HG03280 (cell line): ENCODE results near the gene MPRIP.

Experiments used
- ATAC-seq: cut with Tn5 transposase; IDR thresholded peaks from one replicate; pipeline ENCODE4 v1.9.1; 2021; ENCODE audit warnings: mild to moderate bottlenecking, moderate library complexity; ENCODE audit not compliant: unreplicated experiment

Gene MPRIP

DNA sequence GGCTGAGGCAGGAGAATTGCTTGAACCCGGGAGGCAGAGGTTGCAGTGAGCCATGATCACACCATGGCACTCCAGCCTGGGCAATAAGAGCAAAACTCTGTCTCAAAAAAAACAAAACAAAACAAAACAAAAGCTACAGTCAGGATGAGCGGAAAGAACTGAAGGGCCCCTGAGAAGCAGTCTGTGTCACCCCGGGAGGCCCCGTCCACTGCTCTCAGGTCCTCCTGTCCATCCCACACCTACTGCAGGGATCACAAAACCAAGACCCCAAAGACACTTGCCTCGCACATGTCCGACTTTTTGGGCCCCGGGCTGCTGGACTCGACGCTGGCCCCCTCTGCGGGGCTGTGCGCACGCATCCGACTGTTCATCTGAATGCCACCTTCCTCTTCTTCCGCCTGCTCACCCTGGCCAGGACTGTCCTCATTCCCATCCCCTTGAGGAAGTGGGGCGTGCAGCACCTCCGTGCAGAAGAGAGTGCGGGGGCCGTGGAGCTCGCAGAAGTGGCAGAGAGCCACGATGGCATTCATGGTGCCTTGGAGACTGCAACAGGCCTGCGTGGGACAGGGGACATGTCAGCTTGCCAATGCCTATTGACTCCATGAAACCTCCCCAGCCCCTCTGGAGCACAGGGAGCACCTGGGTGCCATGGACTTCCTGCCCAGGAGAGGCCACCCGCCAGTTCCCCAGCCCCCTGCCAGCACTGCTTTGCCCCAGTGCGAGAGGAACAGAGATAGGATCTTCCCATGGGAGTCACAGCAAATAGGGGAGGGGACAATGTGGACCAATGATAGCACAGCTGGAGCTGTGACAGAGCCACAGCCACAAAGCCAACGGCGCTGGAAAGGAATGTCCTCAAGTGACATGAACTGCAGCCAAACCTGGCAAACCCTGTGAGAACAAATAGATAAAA lies 185.6 kb downstream of the MPRIP start:
- ATAC-seq, result no peak

GRCh38 chr17:17228521-17229279 lies 186.4 kb downstream of the MPRIP start:
- no peak for ATAC-seq

GRCh38 chr17:17229416-17230384 lies 187.4 kb downstream of the MPRIP start:
- ATAC-seq, result no peak

GRCh38 chr17:17231621-17232302 lies 189.5 kb downstream of the MPRIP start:
- ATAC-seq, result no peak

DNA sequence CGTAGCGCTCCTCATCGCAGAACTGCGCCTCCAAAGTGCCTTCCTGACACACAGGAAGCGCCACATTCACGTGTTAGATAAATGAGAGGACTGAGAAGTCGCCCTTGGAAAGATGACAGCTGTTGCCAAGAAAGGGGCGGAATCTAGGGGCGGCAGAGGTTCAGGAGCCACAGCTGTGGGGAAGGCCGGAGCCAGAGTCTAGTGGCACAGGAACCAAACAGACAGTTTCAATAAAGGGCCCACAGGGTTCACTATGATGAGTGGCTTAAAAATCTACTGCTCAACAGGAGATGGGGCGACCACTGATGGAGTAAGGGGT lies 190.0 kb downstream of the MPRIP start:
- ATAC-seq, result no peak

DNA sequence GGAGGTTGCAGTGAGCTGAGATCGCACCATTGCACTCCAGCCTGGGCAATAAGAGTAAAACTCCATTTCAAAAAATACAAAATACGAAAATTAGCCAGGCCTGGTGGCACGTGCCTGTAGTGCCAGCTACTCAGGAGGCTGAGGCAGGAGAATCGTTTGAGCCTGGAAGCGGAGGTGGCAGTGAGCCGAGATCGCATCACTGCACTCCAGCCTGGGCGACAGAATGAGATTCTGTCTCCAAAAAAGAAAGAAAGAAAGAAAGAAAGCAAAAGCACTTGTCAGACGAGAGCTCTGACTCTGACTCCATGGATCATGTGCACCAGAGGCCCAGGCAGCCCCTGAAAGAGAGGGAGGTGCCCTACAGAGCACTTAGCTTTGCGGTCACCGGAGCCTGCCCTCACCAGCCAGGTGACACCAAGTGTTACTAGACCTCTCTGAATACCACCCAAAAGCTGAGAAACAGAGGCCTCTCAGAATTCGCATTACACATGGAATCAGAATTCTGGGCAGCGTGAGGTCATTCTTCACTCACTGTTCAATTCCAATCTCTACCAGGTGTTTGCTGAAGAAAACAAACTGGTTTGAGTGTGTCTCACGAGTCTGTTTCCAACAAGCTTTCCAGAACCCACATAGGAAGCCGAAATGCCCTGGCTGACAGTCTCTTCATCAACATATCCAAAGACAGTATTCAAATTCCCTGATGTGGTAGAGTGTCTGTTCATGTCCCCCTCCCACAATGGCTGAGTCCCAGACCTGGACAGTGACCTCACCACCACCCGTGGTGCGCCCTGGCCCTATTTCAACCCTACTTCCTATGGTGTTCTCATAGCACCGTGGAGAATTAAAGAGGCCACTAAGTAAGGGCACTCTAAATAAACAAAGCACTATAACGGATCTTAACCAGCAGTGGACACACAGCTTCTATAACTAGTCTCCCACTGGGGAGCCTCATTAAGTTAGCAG lies 193.2 kb downstream of the MPRIP start:
- no peak for ATAC-seq

DNA sequence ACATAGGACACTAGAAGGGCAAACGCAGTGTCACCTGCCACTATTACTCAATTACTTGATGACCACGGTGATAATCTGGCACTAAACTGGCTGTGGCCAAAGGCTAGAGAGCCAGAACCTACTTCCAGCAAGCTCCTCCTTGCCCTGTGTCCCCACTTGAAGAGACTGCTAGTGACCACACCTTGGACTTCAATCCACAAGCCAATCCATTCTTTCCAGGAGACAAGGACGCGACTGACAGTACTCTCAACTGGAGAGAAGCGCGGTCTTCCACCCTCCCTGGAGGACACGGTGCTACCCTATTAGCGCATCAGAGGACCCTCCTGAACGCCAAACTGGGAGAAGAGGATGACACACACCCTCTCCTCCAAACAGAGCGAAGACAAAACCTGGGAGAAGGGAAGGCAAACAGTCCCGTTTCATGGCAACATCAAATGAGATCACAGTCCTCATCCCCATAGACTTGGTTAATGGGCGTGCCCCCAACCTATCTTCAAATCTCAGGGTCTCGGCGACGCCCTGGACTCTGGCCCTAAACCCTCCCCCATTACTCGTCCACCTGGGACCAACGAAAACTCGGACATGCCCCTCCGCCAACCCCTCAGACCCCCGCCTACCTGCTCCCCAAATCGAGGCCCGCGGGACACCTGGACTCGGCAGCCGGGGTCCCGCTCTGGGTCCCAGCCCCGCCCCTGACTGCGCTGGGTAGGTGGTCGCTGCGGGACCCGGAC lies 194.2 kb downstream of the MPRIP start:
- ATAC-seq, result peak; percentile 13

- peak; percentile 88 for ATAC-seq
Measured at GRCh38 chr17:17237026-17237799, 195.0 kb downstream of the MPRIP start, which contains the start of gene FLCN. Gene FLCN (minus strand): TSS chr17:17237168. CDS start chr17:17228137, 9,031 bp downstream.

DNA sequence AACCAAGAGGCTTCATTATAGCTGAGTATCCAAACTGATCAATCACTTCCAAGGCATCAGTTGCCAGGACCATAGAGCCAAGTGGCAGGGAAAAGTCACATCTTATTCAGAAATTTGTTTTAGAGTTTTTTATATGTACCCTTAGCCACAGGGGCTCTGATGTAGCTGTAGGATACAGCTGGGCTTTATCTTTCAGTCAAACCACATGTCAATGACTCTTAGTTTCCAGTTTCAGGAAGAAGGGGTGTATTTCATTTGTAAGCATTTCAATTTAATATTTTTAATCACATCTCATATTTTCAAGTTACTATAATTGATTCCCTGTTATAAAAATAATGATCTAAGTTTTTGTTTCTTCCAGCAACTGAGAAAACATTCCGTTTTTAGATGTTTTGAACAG lies 197.6 kb downstream of the MPRIP start:
- ATAC-seq, result no peak

- ATAC-seq, result no peak
Measured at GRCh38 chr17:17241656-17242055, 199.4 kb downstream of the MPRIP start.

DNA sequence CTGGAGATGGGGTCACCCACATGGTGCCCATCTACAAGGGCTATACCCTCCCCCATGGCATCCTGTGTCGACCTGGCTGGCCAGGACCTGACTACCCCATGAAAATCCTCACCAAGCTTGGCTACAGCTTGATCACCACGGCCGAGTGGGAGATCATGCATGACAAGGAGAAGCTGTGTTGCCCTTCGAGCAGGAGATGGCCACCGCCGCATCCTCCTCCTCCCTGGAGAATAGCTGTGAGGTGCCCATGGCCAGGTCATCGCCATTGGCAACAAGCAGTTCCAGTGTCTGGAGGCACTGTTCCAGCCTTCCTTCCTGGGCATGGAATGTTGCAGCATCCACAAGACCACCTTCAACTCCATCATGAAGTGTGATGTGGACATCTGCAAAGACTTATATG lies 200.0 kb downstream of the MPRIP start:
- no peak for ATAC-seq
